Ascending aorta (tissue), 2 donors: ENCODE results near the gene PAPPA. TPM values are rescaled to one million over a fixed set of nuclear protein-coding genes. Genes with fewer than 3 reads are reported as not detected.

Experiments used
- DNase-seq, 2 donors: peaks; one replicate each; pipeline ENCODE4 v3.0.0-alpha.2; 2019; ENCODE audit warnings: low spot score in 2 of 2
- H3K27ac ChIP-seq, 2 donors: fragments of 200-600 bp; sonication (generic); one replicate each; pipeline ENCODE4 v1.5.1; 2016 to 2017; ENCODE audit warnings: mild to moderate bottlenecking in 1 of 2
- H3K27me3 ChIP-seq: fragments of 200-600 bp; sonication (generic); one replicate; pipeline ENCODE4 v1.5.1; 2017
- H3K36me3 ChIP-seq, 2 donors: fragments of 200-600 bp; sonication (generic); one replicate each; pipeline ENCODE4 v1.5.1; 2016
- H3K4me1 ChIP-seq, 2 donors: fragments of 200-600 bp; sonication (generic); one replicate each; pipeline ENCODE4 v1.5.1; 2016 to 2017; ENCODE audit warnings: mild to moderate bottlenecking in 1 of 2
- H3K4me3 ChIP-seq, 2 donors: fragments of 200-600 bp; sonication (generic); one replicate each; pipeline ENCODE4 v1.5.1; 2016 to 2017; ENCODE audit warnings: mild to moderate bottlenecking in 1 of 2
- H3K9me3 ChIP-seq, 2 donors: fragments of 200-600 bp; sonication (generic); one replicate each; pipeline ENCODE4 v1.5.1; 2016
- CTCF ChIP-seq, 3 experiments: fragments of 200-600 bp in 2 of 3; fragments of 450-650 bp in 1 of 3; sonication (generic) in 2 of 3; IDR thresholded peaks; one replicate each; pipeline ENCODE4 v1.5.1; 2016 to 2019; ENCODE audit warnings: antibody characterized with exemption in 3 of 3, mild to moderate bottlenecking in 1 of 3, moderate library complexity in 1 of 3
- intact Hi-C: fragments of 100-400 bp; cut with DNase I; formaldehyde crosslinking; loops from one replicate; pipeline ENCODE4 v1.15.1; 2023
- total RNA-seq: library from RNA; depleted of rRNA; stranded (reverse); fragments of >200 nt; gene quantifications from one replicate; pipeline ENCODE4 v1.1.0, GENCODE V29; 2016

Gene PAPPA
- total RNA-seq, 1 donor from 2014 or later, result 6.0 TPM

- H3K9me3 ChIP-seq, result no peaks in the 10 kb centered on the region
- intact Hi-C loops, result no loop called here
Observed at GRCh38 chr9:116414374-116414773, 260.8 kb downstream of the PAPPA start.

GRCh38 chr9:116416421-116416820 is 262.8 kb downstream of the PAPPA start:
- no peaks in the 10 kb centered on the region for H3K36me3 ChIP-seq
- no peak for TF ChIP-seq CTCF (IDR thresholded peaks at IDR 0.05)
- no peak for DNase-seq
- no peaks in the 10 kb centered on the region for H3K9me3 ChIP-seq
- intact Hi-C loops, result no loop called here
- H3K4me1 ChIP-seq, result no peaks in the 10 kb centered on the region
- no peak overlapping the region for H3K4me3 ChIP-seq
- H3K27ac ChIP-seq, result no peak overlapping the region
- no peaks in the 10 kb centered on the region for H3K27me3 ChIP-seq

More at GRCh38 chr9:116414374-116414773, 260.8 kb downstream of the PAPPA start:
- no peak for DNase-seq
- Histone ChIP-seq H3K27me3 (no peaks in the 10 kb centered on the region), H3K4me1 (no peaks in the 10 kb centered on the region), H3K4me3 (no peak overlapping the region), H3K36me3 (no peaks in the 10 kb centered on the region), H3K27ac (no peak overlapping the region)
- no peak for TF ChIP-seq CTCF (IDR thresholded peaks at IDR 0.05)

- H3K4me1 ChIP-seq, result no peaks in the 10 kb centered on the region
- intact Hi-C loops, result no loop called here
- DNase-seq, result no peak
- H3K4me3 ChIP-seq, result no peak overlapping the region
- H3K27ac ChIP-seq, result no peak overlapping the region
- no peak for TF ChIP-seq CTCF (IDR thresholded peaks at IDR 0.05)
- H3K9me3 ChIP-seq, result no peaks in the 10 kb centered on the region
- no peaks in the 10 kb centered on the region for H3K27me3 ChIP-seq
- H3K36me3 ChIP-seq, result no peaks in the 10 kb centered on the region
Observed at GRCh38 chr9:116417464-116417863, 263.9 kb downstream of the PAPPA start.

GRCh38 chr9:116419181-116419580 is 265.6 kb downstream of the PAPPA start:
- H3K4me3 ChIP-seq, result no peak overlapping the region
- no peaks in the 10 kb centered on the region for H3K4me1 ChIP-seq
- no peak overlapping the region for H3K27ac ChIP-seq
- H3K9me3 ChIP-seq, result no peaks in the 10 kb centered on the region
- DNase-seq, result no peak
- intact Hi-C loops, result no loop called here
- TF ChIP-seq CTCF (IDR thresholded peaks at IDR 0.05), result no peak
- no peaks in the 10 kb centered on the region for H3K36me3 ChIP-seq
- H3K27me3 ChIP-seq, result no peaks in the 10 kb centered on the region

- intact Hi-C loops, result no loop called here
- no peaks in the 10 kb centered on the region for H3K4me1 ChIP-seq
- no peak for DNase-seq
- H3K27me3 ChIP-seq, result no peaks in the 10 kb centered on the region
- no peak overlapping the region for H3K4me3 ChIP-seq
- no peak overlapping the region for H3K27ac ChIP-seq
- no peak for TF ChIP-seq CTCF (IDR thresholded peaks at IDR 0.05)
- H3K9me3 ChIP-seq, result no peaks in the 10 kb centered on the region
- no peaks in the 10 kb centered on the region for H3K36me3 ChIP-seq
Observed at GRCh38 chr9:116420993-116421538, 267.5 kb downstream of the PAPPA start.
